Mononuclear cell (primary cell): ENCODE data around the gene PRR33. TPM values are rescaled to one million over a fixed set of nuclear protein-coding genes. Genes with fewer than 3 reads are reported as not detected.

ENCODE experiments used
- H3K27me3 ChIP-seq: 2 replicates; pipeline ENCODE4 v1.6.0; 2011; ENCODE audit warnings: low read length, control low read depth; ENCODE audit not compliant: insufficient read depth
- H3K4me1 ChIP-seq: 2 replicates; pipeline ENCODE4 v1.5.1; 2011; ENCODE audit warnings: mild to moderate bottlenecking, low read length, control low read depth; ENCODE audit not compliant: insufficient read depth
- H3K4me3 ChIP-seq: 2 replicates; pipeline ENCODE4 v1.5.1; 2011; ENCODE audit warnings: mild to moderate bottlenecking, low read length, moderate library complexity
- H3K9me3 ChIP-seq: 2 replicates; pipeline ENCODE4 v1.5.1; 2011; ENCODE audit warnings: low read depth, mild to moderate bottlenecking, control low read depth, low read length
- total RNA-seq: library from RNA; depleted of rRNA; stranded (reverse); fragments of >200 nt; gene quantifications from one replicate; pipeline ENCODE4 v1.2.3, GENCODE V29; 2012

PRR33 gene
- total RNA-seq, 1 donor: not detected

DNA sequence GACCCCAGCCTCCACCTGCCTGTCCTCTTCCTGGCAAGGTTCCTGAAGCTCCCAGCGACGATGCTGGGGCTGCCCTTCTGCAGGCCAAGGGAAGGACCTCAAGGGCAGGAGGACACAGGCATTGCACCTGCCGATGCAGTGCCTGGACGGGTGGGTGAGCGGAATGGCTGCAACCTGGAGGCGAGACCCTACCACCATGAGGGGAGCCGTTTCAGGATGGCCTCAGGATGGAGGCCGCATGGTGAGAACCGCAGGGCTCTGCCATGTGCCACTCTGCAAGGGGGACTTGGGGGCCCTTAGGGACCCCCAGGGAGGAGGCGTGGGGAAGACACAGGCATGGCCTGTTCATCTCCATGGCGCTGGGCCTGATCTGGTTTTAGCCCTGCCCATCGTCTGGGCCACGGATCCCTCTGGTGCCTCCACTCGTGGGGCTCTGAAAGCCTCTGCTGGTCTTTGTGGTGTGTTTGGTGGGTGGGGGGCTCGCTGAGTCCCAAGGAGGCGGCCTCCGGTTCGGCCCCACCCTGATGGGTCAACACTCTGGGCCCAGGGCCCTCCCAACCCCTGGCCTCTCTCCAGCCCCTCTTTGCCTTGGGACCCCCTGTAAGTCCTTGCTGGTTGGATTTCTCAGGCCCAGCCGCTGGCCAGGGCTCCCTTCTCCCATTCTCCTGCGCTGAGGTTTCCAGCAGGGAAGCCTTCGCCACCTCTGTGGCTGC, 40.1 kb downstream of the PRR33 start:
- Histone ChIP-seq H3K9me3 (no peaks in the 10 kb centered on the region), H3K4me1 (peaks cover 91% of the 10 kb centered on the region), H3K4me3 (no peak overlapping the region), H3K27me3 (no peaks in the 10 kb centered on the region)

- H3K27me3 ChIP-seq: no peaks in the 10 kb centered on the region
- H3K4me1 ChIP-seq: peaks cover 91% of the 10 kb centered on the region
- no peaks in the 10 kb centered on the region for H3K9me3 ChIP-seq
- H3K4me3 ChIP-seq: no peak overlapping the region
Observed at GRCh38 chr11:1848640-1849430, 42.9 kb downstream of the PRR33 start.

- Histone ChIP-seq H3K27me3 (no peaks in the 10 kb centered on the region), H3K9me3 (no peaks in the 10 kb centered on the region), H3K4me1 (peaks cover 97% of the 10 kb centered on the region), H3K4me3 (no peak overlapping the region)
Observed at GRCh38 chr11:1847926-1848639, 43.6 kb downstream of the PRR33 start.

DNA sequence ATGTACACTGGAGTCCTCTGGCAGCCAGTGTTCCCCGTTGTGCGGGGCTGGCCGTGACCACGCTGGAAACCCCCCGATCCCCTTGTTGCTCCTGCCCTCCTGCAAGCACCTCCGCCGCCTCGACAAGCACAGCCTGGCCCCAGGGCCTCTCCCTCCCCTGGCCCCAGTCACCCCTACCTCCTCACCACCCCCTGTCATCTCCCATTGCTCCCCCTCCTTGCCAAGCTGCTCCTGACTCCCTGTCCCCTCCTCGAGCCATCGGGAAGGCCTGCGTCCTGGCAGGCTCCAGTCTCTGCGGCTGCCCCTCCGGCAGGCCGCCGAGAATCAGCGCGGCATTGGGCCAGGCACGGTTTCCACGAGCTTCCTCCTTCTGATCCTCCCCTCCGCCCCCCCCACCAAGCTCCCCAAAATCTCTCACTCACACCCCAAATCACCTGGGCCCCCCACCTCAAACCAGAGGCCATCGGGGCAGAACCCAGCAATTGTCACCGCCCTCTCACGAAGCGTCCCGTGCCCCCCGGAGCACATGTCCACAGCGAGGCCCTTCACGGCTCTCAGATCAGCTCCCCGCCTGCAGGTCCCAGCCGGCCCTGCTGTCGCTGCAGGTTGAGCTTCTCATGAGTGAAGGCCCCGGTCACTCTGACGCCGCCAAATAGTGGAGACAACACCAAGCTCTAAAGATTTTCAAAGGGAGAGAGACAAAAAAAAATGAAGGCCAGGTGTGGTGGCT, 44.5 kb downstream of the PRR33 start:
- no peaks in the 10 kb centered on the region for H3K9me3 ChIP-seq
- no peak overlapping the region for H3K4me3 ChIP-seq
- H3K4me1 ChIP-seq: peaks cover 95% of the 10 kb centered on the region
- H3K27me3 ChIP-seq: no peaks in the 10 kb centered on the region

DNA sequence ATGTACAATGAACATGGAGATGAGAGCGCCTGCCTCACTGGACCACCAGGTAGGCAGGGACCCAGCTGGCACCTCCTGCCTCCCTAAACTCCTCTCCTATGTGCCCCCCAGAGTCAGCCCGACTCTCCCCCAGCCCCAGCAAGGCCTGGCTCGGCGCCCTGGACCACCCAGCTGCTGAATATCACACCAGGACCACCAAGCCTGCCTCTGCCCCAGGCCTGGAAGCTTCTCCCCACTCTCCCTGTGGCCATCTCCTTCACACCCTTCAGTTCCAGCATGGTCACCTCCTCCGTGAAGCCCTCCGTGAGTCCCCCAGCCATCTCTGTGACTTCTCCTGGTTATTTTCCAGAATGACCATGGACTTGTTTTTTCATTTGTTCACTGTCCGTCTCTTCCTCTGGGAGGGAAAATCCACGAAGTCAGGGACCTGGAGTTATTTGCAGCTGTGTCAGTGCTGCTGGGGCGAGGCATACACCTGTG, 45.2 kb downstream of the PRR33 start:
- no peaks in the 10 kb centered on the region for H3K9me3 ChIP-seq
- no peak overlapping the region for H3K4me3 ChIP-seq
- H3K27me3 ChIP-seq: no peaks in the 10 kb centered on the region
- peaks cover 95% of the 10 kb centered on the region for H3K4me1 ChIP-seq

- Histone ChIP-seq H3K4me1 (peaks cover 95% of the 10 kb centered on the region), H3K9me3 (no peaks in the 10 kb centered on the region), H3K4me3 (no peak overlapping the region), H3K27me3 (no peaks in the 10 kb centered on the region)
Observed at GRCh38 chr11:1845561-1846452, 45.9 kb downstream of the PRR33 start.

GRCh38 chr11:1845095-1845429, 46.6 kb downstream of the PRR33 start:
- no peak overlapping the region for H3K4me3 ChIP-seq
- peaks cover 95% of the 10 kb centered on the region for H3K4me1 ChIP-seq
- H3K9me3 ChIP-seq: no peaks in the 10 kb centered on the region
- no peaks in the 10 kb centered on the region for H3K27me3 ChIP-seq

DNA sequence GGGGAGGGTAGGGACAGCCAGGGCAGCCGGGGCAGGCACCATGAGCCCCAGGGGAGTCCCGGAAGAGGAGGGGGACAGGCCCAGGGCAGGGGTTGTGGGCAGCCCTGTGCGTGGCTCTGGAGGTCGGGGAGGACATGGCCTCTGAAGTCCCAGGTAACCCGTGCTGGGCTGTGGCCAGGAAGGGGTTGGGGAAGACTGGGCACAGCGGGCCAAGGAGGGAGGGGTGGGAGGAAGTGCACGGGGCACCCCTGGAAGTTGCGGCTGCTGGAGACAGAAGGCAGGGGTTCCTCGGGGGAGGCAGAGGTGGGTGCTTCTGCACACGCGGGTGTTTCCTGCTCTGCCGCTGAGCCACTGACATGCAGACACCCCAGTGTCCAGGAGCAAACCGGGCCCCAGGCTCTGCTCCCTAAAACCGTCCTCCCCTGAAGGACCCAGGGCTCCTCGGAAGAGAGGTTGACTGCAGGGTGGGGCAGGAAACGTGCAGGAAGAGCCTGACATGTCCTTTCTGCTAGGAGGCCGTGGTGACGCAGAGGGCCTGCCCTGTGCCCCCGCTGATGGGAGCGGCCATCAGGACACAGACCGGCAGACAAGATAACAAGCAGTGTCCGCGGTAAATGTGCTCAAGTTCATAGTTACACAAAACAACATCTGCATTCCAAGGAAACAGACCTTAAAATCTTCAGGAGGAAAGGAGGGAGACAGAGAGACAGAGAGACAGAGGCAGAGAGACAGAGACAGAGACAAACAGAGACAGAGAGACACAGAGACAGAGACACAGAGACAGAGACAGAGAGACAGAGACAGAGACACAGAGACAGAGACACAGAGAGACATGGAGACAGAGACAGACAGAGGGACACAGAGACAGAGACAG, 47.2 kb downstream of the PRR33 start:
- Histone ChIP-seq H3K4me1 (peaks cover 95% of the 10 kb centered on the region), H3K9me3 (no peaks in the 10 kb centered on the region), H3K27me3 (no peaks in the 10 kb centered on the region), H3K4me3 (no peak overlapping the region)

- H3K9me3 ChIP-seq: no peaks in the 10 kb centered on the region
Observed at GRCh38 chr11:1843796-1844195, 47.9 kb downstream of the PRR33 start.

GRCh38 chr11:1843098-1843473, 48.6 kb downstream of the PRR33 start:
- H3K9me3 ChIP-seq: no peaks in the 10 kb centered on the region
- no peaks in the 10 kb centered on the region for H3K27me3 ChIP-seq
- peaks cover 95% of the 10 kb centered on the region for H3K4me1 ChIP-seq
- no peak overlapping the region for H3K4me3 ChIP-seq

More at GRCh38 chr11:1843796-1844195, 47.9 kb downstream of the PRR33 start:
- Histone ChIP-seq H3K27me3 (no peaks in the 10 kb centered on the region), H3K4me3 (no peak overlapping the region), H3K4me1 (peaks cover 95% of the 10 kb centered on the region)

DNA sequence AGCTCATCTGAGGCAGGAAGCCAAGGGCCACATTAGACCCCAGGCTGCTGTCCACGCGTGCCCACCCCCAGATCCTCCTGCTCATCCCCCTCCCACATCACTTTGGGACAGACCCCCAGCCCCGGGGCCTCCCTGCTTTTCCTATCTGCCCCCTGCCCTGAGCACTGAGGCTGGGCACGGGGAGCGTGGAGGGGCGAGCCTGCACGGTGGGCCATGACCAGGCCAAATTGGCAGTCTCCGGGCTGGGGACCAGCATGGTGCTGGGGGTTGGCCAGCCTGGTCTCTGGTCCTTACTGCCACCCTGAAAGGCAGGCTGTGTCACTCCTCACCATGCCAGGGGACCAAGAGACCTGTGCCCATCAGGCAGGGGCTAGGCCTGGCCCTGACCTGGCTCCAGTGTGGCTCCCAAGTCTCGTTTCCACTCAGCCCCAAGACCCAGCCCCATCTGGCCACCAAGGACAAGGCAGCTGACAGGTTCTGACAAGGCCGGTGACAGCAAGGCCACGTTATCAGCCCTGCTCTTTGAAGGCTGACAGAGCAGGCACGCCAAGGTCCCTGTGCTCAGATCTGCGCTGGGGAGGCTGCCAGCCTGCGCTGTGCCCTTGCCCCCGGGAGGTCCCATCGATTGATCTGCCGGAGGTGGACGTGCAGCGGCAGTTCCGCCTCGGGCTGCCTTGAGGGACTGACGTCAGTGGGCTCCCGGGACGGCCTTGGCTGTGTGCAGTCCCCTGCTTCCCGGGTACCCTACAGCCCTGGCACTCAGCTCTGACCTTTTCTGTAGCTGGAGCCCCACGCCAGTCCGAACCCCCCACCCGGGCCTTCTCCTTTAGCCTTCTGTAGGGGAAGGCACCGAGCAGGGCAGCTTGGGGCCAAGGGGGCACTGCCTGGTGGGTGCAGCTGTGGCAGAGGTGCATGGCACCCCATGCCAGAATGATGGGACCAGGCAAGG, 49.3 kb downstream of the PRR33 start:
- Histone ChIP-seq H3K4me3 (no peak overlapping the region), H3K4me1 (peaks cover 95% of the 10 kb centered on the region), H3K9me3 (no peaks in the 10 kb centered on the region), H3K27me3 (no peaks in the 10 kb centered on the region)

GRCh38 chr11:1841511-1842148, 50.1 kb downstream of the PRR33 start:
- Histone ChIP-seq H3K27me3 (no peaks in the 10 kb centered on the region), H3K4me1 (peaks cover 90% of the 10 kb centered on the region), H3K9me3 (no peaks in the 10 kb centered on the region)

More at GRCh38 chr11:1841511-1842148, 50.1 kb downstream of the PRR33 start:
- H3K4me3 ChIP-seq: no peak overlapping the region
